ENCODE measurements around the gene HLA-DPB1. TPM values are rescaled to one million over a fixed set of nuclear protein-coding genes. Genes with fewer than 3 reads are reported as not detected.

Gene HLA-DPB1
- total and polyA plus RNA-seq, 12 donors: 10.8 to 521 (median 120) TPM

- intact Hi-C loops (cut with DNase I): no loop called here
- TF ChIP-seq CTCF (IDR thresholded peaks at IDR 0.05) (peak; percentile 16 to 59 (median 52)), POLR2A (IDR thresholded peaks at IDR 0.05) (no peak)
- 36 to 61% (median 50%) methylated on average over 5 of the region's 5 CpGs for WGBS, 4 donors
- Histone ChIP-seq H3K4me1 (replicated peaks in 1 of 2) (no peaks in the 10 kb centered on the region), H3K27me3 (no peaks in the 10 kb centered on the region), H3K4me3 (no peak overlapping the region), H3K9me3 (replicated peaks in 1 of 3) (no peaks in the 10 kb centered on the region), H3K36me3 (replicated peaks in 1 of 2) (no peaks in the 10 kb centered on the region), H3K27ac (no peak overlapping the region)
- DNase-seq: peak; percentile 54 to 87 (median 73)
Observed at GRCh38 chr6:33126101-33126714, 50.4 kb downstream of the HLA-DPB1 start.

- no peak for DNase-seq
- Histone ChIP-seq H3K27me3 (no peaks in the 10 kb centered on the region), H3K36me3 (replicated peaks in 1 of 2) (no peaks in the 10 kb centered on the region), H3K4me3 (no peak overlapping the region), H3K9me3 (replicated peaks in 1 of 3) (no peaks in the 10 kb centered on the region), H3K4me1 (replicated peaks in 1 of 2) (no peaks in the 10 kb centered on the region), H3K27ac (no peak overlapping the region)
- intact Hi-C loops (cut with DNase I): no loop called here
- 46 to 76% (median 63%) methylated on average over 2 to 3 of the region's 3 CpGs for WGBS, 4 donors
- TF ChIP-seq CTCF (IDR thresholded peaks at IDR 0.05): no peak
- TF ChIP-seq POLR2A (IDR thresholded peaks at IDR 0.05): no peak
Observed at GRCh38 chr6:33128318-33128717, 52.5 kb downstream of the HLA-DPB1 start.

- H3K27ac ChIP-seq: no peak overlapping the region
- no peaks in the 10 kb centered on the region for H3K36me3 ChIP-seq (replicated peaks in 1 of 2)
- no peaks in the 10 kb centered on the region for H3K9me3 ChIP-seq (replicated peaks in 1 of 3)
- TF ChIP-seq CTCF (IDR thresholded peaks at IDR 0.05) (no peak), POLR2A (IDR thresholded peaks at IDR 0.05) (no peak)
- no peaks in the 10 kb centered on the region for H3K27me3 ChIP-seq
- no peaks in the 10 kb centered on the region for H3K4me1 ChIP-seq (replicated peaks in 1 of 2)
- WGBS, 4 donors: 52 to 74% (median 59%) methylated on average over 8 of the region's 8 CpGs
- DNase-seq: no peak
- H3K4me3 ChIP-seq: no peak overlapping the region
- intact Hi-C loops (cut with DNase I): no loop called here
Observed at GRCh38 chr6:33132081-33132524, 56.3 kb downstream of the HLA-DPB1 start.

GRCh38 chr6:33136310-33136900 is 60.6 kb downstream of the HLA-DPB1 start:
- no peak overlapping the region for H3K4me3 ChIP-seq

More at GRCh38 chr6:33136310-33136900, 60.6 kb downstream of the HLA-DPB1 start:
- Histone ChIP-seq H3K36me3 (replicated peaks in 1 of 2) (no peaks in the 10 kb centered on the region), H3K4me1 (replicated peaks in 1 of 2) (no peaks in the 10 kb centered on the region), H3K27ac (no peak overlapping the region), H3K9me3 (replicated peaks in 1 of 3) (no peaks in the 10 kb centered on the region), H3K27me3 (no peaks in the 10 kb centered on the region)
- DNase-seq: no peak
- intact Hi-C loops (cut with DNase I): loop anchor here in 1 of 2 donors (5.0 kb wide), 1 partner anchor 239 kb away; no protein-coding TSS in a partner anchor
- no peak for TF ChIP-seq CTCF (IDR thresholded peaks at IDR 0.05)
- TF ChIP-seq POLR2A (IDR thresholded peaks at IDR 0.05): no peak
- 42 to 61% (median 55%) methylated on average over 4 of the region's 4 CpGs for WGBS, 4 donors

Other genes with a start within 250 kb of the HLA-DPB1 start
- gene TAP2, start 237.3 kb upstream of the HLA-DPB1 start, total RNA-seq: 10 to 100 TPM in 6 of 9 donors, 1 to 10 TPM in 3; 4.8 to 48.0 (median 19.4) TPM
- 10 to 100 TPM; 20.5 to 24.3 (median 21.5) TPM for gene TAP2, start 237.3 kb upstream of the HLA-DPB1 start, polyA plus RNA-seq
- 100 to 1,000 TPM in 1 of 9 donors, 10 to 100 TPM in 8; 49.2 to 114 (median 87.9) TPM for gene PSMB8, start 231.9 kb upstream of the HLA-DPB1 start, total RNA-seq
- gene PSMB8, start 231.9 kb upstream of the HLA-DPB1 start, polyA plus RNA-seq: 100 to 1,000 TPM in 2 of 3 donors, 10 to 100 TPM in 1; 63.0 to 195 (median 137) TPM
- 10 to 100 TPM; 19.7 to 76.9 (median 49.4) TPM for gene TAP1, start 222.3 kb upstream of the HLA-DPB1 start, total RNA-seq
- 10 to 100 TPM; 24.9 to 77.9 (median 52.2) TPM for gene TAP1, start 222.3 kb upstream of the HLA-DPB1 start, polyA plus RNA-seq
- 10 to 100 TPM; 13.4 to 69.8 (median 41.1) TPM for gene PSMB9, start 221.8 kb upstream of the HLA-DPB1 start, total RNA-seq
- gene PSMB9, start 221.8 kb upstream of the HLA-DPB1 start, polyA plus RNA-seq: 10 to 100 TPM; 13.8 to 52.9 (median 33.5) TPM
- 100 to 1,000 TPM in 1 of 9 donors, 10 to 100 TPM in 8; 20.4 to 118 (median 85.7) TPM for gene HLA-DMB, start 135.0 kb upstream of the HLA-DPB1 start, total RNA-seq
- gene HLA-DMB, start 135.0 kb upstream of the HLA-DPB1 start, polyA plus RNA-seq: 10 to 100 TPM in 2 of 3 donors, 1 to 10 TPM in 1; 9.1 to 41.2 (median 23.9) TPM
- gene HLA-DMA, start 122.9 kb upstream of the HLA-DPB1 start, total RNA-seq: 100 to 1,000 TPM in 5 of 9 donors, 10 to 100 TPM in 3, 1 to 10 TPM in 1; 8.5 to 269 (median 140) TPM
- gene HLA-DMA, start 122.9 kb upstream of the HLA-DPB1 start, polyA plus RNA-seq: 100 to 1,000 TPM in 2 of 3 donors, 10 to 100 TPM in 1; 87.5 to 138 (median 108) TPM
- 100 to 1,000 TPM; 134 to 196 (median 151) TPM for gene BRD2, start 107.4 kb upstream of the HLA-DPB1 start, total RNA-seq
- gene BRD2, start 107.4 kb upstream of the HLA-DPB1 start, polyA plus RNA-seq: 100 to 1,000 TPM; 127 to 288 (median 152) TPM
- gene HLA-DOA, start 66.4 kb upstream of the HLA-DPB1 start, total RNA-seq: 10 to 100 TPM in 6 of 9 donors, 1 to 10 TPM in 2, under 1 TPM in 1; 0.94 to 61.9 (median 23.4) TPM
- gene HLA-DOA, start 66.4 kb upstream of the HLA-DPB1 start, polyA plus RNA-seq: 1 to 10 TPM; 1.6 to 4.2 (median 1.9) TPM
- 100 to 1,000 TPM in 6 of 9 donors, 10 to 100 TPM in 3; 19.4 to 625 (median 154) TPM for gene HLA-DPA1, start 2.3 kb upstream of the HLA-DPB1 start, total RNA-seq
- gene HLA-DPA1, start 2.3 kb upstream of the HLA-DPB1 start, polyA plus RNA-seq: 100 to 1,000 TPM in 1 of 3 donors, 10 to 100 TPM in 2; 29.2 to 219 (median 31.0) TPM
- 1 to 10 TPM in 1 of 9 donors, under 1 TPM in 8; 0.11 to 1.9 (median 0.43) TPM for gene COL11A2, start 116.5 kb downstream of the HLA-DPB1 start, total RNA-seq
- 1 to 10 TPM in 2 of 3 donors, under 1 TPM in 1; 0.05 to 7.2 (median 1.7) TPM for gene COL11A2, start 116.5 kb downstream of the HLA-DPB1 start, polyA plus RNA-seq
- gene RXRB, start 124.7 kb downstream of the HLA-DPB1 start, total RNA-seq: 10 to 100 TPM; 15.8 to 63.8 (median 28.1) TPM
- gene RXRB, start 124.7 kb downstream of the HLA-DPB1 start, polyA plus RNA-seq: 10 to 100 TPM; 24.0 to 75.9 (median 64.2) TPM
- gene SLC39A7, start 124.9 kb downstream of the HLA-DPB1 start, total RNA-seq: 100 to 1,000 TPM in 7 of 9 donors, 10 to 100 TPM in 2; 91.6 to 239 (median 112) TPM
- 100 to 1,000 TPM in 1 of 3 donors, 10 to 100 TPM in 2; 44.4 to 200 (median 53.3) TPM for gene SLC39A7, start 124.9 kb downstream of the HLA-DPB1 start, polyA plus RNA-seq
- gene HSD17B8, start 128.7 kb downstream of the HLA-DPB1 start, total RNA-seq: 10 to 100 TPM; 13.4 to 96.3 (median 42.8) TPM
- 10 to 100 TPM; 18.9 to 24.7 (median 22.8) TPM for gene HSD17B8, start 128.7 kb downstream of the HLA-DPB1 start, polyA plus RNA-seq
- gene RING1, start 132.5 kb downstream of the HLA-DPB1 start, total RNA-seq: 10 to 100 TPM in 8 of 9 donors, 1 to 10 TPM in 1; 8.5 to 52.2 (median 27.8) TPM
- 100 to 1,000 TPM in 1 of 3 donors, 10 to 100 TPM in 2; 29.9 to 107 (median 84.5) TPM for gene RING1, start 132.5 kb downstream of the HLA-DPB1 start, polyA plus RNA-seq
- 10 to 100 TPM; 21.9 to 87.0 (median 61.9) TPM for gene VPS52, start 195.9 kb downstream of the HLA-DPB1 start, total RNA-seq
- 100 to 1,000 TPM in 2 of 3 donors, 10 to 100 TPM in 1; 59.9 to 115 (median 106) TPM for gene VPS52, start 195.9 kb downstream of the HLA-DPB1 start, polyA plus RNA-seq
- gene RPS18, start 196.1 kb downstream of the HLA-DPB1 start, total RNA-seq: 1,000 to 10,000 TPM; 1,323 to 3,303 (median 2,088) TPM
- 1,000 to 10,000 TPM; 1,797 to 8,448 (median 4,417) TPM for gene RPS18, start 196.1 kb downstream of the HLA-DPB1 start, polyA plus RNA-seq
- gene B3GALT4, start 201.1 kb downstream of the HLA-DPB1 start, total RNA-seq: 10 to 100 TPM in 8 of 9 donors, 1 to 10 TPM in 1; 8.5 to 23.7 (median 16.2) TPM
- gene B3GALT4, start 201.1 kb downstream of the HLA-DPB1 start, polyA plus RNA-seq: 10 to 100 TPM in 2 of 3 donors, 1 to 10 TPM in 1; 2.6 to 11.4 (median 11.0) TPM
- 100 to 1,000 TPM in 1 of 9 donors, 10 to 100 TPM in 8; 44.0 to 117 (median 53.7) TPM for gene WDR46, start 213.2 kb downstream of the HLA-DPB1 start, total RNA-seq
- gene WDR46, start 213.2 kb downstream of the HLA-DPB1 start, polyA plus RNA-seq: 100 to 1,000 TPM in 2 of 3 donors, 10 to 100 TPM in 1; 48.7 to 139 (median 104) TPM
- 100 to 1,000 TPM in 2 of 9 donors, 10 to 100 TPM in 6, 1 to 10 TPM in 1; 6.8 to 137 (median 49.8) TPM for gene PFDN6, start 213.6 kb downstream of the HLA-DPB1 start, total RNA-seq
- gene PFDN6, start 213.6 kb downstream of the HLA-DPB1 start, polyA plus RNA-seq: 100 to 1,000 TPM; 180 to 830 (median 713) TPM
- 100 to 1,000 TPM in 1 of 9 donors, 10 to 100 TPM in 8; 39.1 to 177 (median 84.5) TPM for gene RGL2, start 223.0 kb downstream of the HLA-DPB1 start, total RNA-seq
- gene RGL2, start 223.0 kb downstream of the HLA-DPB1 start, polyA plus RNA-seq: 100 to 1,000 TPM in 2 of 3 donors, 10 to 100 TPM in 1; 36.4 to 224 (median 147) TPM
- 100 to 1,000 TPM in 8 of 9 donors, 10 to 100 TPM in 1; 25.1 to 322 (median 194) TPM for gene TAPBP, start 238.1 kb downstream of the HLA-DPB1 start, total RNA-seq
- 100 to 1,000 TPM in 2 of 3 donors, 10 to 100 TPM in 1; 38.7 to 163 (median 107) TPM for gene TAPBP, start 238.1 kb downstream of the HLA-DPB1 start, polyA plus RNA-seq
- 10 to 100 TPM; 16.2 to 40.3 (median 24.8) TPM for gene ZBTB22, start 241.8 kb downstream of the HLA-DPB1 start, total RNA-seq
- 10 to 100 TPM; 13.0 to 17.9 (median 15.4) TPM for gene ZBTB22, start 241.8 kb downstream of the HLA-DPB1 start, polyA plus RNA-seq
- gene DAXX, start 247.0 kb downstream of the HLA-DPB1 start, total RNA-seq: 100 to 1,000 TPM in 1 of 9 donors, 10 to 100 TPM in 8; 27.5 to 106 (median 44.4) TPM
- gene DAXX, start 247.0 kb downstream of the HLA-DPB1 start, polyA plus RNA-seq: 10 to 100 TPM; 45.8 to 81.8 (median 49.8) TPM